HG03378 (cell line): ENCODE measurements around the gene SPO11.

Source experiments
- ATAC-seq: cut with Tn5 transposase; IDR thresholded peaks from one replicate; pipeline ENCODE4 v1.9.1; 2021; ENCODE audit warnings: mild to moderate bottlenecking, moderate library complexity; ENCODE audit not compliant: unreplicated experiment

SPO11 gene

DNA sequence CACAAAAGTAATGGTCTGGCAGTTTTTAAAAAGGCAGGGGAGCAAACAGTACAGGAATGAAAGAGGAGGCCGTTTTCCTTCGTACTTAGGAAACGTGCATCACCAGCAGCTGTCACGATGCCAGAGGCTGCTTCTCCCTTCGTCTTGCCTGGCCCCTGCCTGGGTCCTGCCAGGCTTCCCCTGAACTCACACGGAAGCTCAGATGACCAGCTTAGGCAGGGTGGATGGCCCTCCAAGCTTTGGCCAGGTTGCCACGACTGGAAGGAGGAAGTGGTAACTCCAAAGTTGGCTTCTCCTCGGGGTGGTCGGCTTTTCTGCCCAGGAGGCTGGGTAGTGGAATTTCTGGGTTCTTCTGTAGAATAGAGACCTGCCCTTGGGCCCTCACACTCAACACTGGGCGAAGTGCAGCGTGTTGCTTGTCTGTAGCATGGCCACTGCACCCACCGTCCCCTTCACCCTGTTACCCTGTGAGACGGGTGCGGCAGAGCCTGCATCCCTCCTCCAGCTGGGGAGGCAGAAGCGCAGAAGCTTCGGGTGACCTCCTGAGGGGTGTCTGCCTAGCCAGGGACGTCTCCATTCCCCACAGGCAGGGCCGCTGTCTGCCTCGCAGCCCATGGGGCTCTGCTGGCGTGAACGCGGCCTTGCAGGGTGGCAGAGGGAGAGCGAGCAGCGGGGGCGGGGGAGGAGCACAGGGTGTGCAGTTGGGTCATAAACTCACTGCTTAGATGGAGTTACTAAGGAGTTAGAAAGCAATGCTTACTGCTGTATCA, 43.2 kb downstream of the SPO11 start:
- ATAC-seq = no peak

DNA sequence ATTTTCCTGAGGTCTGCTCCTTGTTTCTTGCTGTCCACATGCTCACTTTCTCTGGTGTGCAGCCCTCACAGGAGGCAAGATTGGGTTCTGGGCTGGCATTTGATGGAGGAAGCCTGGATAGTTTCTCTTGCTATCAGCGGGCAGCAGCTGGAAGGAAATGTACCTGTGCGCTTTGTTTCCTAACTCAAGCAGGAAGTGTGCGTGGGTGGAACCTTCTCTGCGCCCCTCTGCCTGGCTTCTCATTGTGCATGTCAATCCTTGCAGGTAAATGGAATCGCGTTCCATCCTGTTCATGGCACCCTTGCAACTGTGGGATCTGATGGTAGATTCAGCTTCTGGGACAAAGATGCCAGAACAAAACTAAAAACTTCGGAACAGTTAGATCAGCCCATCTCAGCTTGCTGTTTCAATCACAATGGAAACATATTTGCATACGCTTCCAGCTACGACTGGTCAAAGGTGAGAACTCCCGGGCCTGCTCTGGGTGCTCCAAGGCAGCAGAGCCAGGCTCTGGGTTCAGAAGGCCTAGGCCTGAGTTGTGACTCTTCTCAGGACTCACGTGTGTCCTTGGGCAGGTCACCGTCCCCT, 44.8 kb downstream of the SPO11 start:
- ATAC-seq = no peak

DNA sequence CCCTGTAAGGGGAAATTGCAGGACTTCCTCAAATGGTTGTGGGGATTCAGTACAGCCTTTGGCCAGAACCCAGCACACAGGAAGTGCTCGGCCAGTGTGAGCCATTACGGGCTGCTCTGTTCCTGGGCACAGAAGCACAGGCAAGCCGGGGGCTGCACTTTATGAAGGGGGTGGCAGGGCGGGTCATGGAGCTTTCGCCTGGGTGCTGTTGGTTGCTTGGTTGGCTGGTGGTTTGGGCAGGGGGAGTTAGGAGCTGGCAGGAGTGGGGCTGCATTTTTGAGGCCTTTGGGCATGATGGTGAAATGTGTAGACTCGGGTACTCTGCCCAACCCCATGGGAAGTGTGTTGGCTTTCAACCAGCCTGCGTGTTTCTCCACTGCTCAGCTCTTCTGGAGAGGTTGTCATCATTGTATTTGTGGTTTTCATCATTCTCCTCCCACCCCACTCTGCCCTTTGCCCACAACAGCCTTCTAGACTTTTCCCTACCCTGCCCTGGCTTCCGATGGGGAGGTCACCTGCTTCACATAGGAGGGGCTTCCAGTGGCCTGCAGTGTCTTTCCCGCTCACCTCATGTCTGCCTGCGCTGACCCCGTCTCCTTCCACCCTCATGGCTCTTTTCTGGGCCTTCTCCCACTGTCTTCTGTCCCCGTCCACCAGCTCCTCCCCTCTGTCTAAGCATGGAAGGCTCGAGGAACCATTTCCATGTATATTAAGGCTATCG, 45.5 kb downstream of the SPO11 start:
- ATAC-seq = no peak

DNA sequence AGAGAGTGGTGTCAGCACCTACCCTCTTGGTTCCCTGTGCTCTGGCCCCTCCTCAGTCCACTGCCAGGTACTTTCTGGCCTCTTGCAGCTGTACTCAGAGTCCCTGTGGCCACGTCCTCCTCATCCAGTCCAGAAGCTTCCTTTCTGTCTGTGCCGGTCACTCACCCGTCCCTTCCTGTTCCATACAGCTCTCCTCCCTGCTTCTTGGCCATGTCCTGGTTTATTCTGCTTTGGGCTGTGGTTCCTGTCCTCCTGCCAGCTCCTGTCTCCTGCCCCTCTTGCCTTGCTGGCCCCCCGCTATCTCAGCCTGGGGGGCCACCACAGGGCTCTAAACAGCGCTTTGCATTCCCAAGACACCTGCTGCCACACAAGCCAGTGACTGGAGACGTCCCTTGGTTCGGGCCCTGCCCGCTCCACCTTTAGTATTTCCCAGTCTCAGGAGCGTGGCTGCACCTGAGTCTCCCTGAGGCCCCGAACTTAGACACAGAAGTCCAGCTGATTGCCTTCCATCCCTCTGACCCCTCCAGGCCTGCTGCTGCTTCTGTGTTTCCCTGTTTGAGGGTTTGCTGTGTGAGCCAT, 46.1 kb downstream of the SPO11 start:
- no peak for ATAC-seq

DNA sequence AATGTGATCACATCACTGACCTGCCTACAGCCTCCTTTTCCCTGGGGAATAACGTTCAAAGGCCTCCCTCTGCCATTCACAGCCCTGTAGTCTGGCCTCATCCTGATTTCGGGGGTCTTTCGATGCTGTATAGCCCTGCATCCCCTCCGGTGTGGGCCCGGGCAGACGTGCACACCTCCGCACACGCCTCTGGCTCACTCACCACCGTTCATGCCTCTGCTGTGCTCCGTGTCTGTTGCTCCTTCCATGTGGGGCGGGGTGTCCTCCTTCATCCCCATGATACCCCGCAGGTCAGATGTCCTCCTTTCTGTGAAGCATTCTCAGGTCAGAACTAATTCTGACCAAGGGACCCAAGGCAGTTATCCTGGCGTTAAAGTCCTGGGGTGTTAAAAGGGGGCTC, 47.7 kb downstream of the SPO11 start:
- ATAC-seq = no peak

DNA sequence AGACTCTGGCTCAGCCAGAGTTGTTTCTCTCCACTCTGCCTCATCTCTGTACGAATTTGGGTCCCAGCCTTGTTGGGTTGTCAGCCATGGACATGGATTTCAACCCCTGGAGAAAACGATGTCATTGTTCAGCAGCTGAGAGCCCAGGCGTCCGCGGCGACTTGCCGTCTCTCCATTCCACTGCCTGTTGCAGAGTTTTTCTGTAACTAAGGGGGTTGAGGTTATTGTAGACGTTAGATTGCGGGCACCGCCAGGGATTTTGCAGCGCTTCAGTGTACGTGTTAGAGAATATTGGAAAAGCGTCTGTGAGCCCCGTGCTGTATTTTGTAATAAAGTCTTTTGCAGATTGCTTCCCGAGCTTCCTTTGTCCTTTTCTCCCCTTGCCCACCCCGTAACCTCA, 48.5 kb downstream of the SPO11 start:
- ATAC-seq = no peak

DNA sequence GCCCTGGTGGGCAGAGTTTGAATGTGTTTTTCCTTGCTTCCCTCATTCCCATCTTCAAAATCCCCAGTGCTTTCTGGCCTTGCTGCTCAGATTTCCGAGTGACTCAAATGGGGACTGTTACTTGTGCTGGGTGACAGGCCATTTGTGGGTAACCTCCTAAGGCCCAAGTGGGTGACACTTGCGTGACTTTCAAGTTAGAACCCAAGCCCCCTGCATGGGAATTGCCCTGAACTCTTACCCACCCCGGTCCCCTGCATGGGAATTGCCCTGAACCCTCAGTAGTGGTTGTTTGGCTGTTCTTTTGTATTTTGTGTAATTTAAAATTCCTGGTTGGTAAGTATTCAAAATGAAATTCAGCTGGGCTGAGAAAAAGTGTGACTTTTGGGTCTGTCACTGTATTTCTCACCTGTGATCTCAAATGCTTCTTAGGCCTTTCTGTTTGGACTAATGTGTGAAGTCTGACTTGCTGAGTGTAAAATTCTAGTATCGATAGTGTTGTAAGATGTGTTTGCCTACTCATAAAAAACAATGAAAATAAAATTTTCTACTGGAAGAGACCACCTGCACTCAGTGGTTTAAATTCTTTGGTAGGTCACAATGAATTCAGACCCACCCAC, 49.2 kb downstream of the SPO11 start:
- ATAC-seq = no peak

DNA sequence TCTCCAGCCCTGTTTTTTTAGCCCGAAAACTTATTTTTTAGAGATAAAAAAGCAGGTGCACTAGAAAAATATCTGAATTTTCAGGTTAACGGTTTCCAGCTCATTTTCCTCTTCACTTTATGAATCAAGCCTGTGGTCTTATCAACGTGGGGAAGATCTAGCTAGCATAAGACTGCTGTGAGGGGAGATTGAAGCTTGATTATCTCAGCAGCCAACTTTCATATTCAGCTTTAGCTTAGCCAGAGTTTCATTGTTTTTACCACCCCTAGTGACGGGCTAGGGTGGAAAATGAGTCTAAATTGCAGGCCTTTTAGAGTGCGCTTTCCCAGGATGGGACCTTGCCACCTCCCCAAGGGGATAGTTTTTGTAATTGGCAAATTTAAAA, 49.7 kb downstream of the SPO11 start:
- no peak for ATAC-seq

DNA sequence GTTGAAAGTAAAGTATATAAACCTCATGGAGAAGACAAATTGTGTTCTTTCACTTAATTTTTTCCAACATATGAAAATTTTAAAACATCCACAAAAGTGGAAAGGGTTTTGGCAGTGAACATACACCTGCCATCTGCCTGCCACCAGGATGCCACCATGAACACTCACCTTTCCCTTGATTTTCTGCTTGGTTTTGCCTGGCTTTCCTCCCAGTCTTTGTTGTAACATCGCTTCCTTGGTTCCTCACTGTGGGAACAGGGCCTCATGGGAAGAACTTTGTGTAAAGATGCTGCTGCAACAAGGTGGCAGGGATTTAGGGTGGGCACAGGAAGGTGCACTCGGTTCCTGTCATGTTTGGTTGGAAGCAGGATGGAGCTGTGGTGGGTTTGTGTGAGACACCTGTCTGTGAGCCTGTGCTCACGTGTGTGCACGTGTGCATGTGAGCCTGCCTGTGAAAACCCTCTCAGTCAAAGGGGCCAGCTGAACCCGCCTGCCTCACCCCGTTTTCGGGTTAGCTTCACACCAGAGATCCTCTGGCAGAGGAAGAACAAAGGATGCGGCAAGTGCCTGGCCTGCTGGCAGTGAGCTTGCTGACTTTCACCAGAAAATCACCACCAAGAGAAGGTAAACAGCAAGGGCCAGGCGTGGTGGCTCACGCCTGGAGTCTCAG, 50.6 kb downstream of the SPO11 start:
- ATAC-seq = no peak

DNA sequence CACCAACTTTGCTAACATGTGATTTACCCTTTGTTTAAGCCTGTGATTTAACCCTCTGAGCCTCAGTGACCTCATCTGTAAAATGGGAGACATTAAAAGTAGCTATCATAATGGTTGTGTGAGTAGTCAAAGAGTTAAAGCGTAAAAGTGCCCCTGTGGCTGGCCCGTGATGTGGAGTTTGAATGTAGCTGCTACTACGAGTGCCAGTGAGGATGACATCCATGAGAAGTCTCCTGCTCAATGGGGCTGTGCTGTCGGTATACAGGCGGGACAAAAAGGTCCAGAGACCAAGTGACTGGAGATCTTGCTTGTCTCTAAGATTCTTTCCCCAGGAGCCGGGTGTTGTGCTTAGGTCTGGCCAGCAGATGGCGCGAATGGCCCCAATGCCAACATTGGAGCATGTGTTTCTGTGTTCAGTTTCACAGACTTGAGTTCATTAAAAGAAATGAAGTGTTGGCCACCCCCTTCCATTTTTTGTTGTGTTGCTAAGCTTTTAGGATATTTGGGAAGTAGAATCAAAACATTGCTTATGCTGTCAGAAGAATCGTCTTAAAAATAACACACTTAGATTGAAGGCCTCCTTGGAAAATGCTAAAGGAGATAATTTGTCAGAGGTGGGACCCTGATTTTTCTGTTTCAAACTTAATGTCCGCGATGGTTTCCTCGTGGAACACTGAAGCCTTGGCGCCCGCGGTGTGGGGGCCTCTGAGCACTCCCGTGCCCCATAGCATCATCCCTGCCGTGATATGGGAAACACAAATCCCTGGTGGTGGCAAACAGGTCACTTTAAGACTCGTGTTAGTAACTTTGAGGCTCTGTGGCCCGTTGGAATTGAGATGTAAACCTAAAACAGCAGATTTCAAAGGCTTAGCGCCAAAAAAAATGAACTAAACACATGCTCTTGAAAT, 52.2 kb downstream of the SPO11 start:
- no peak for ATAC-seq

DNA sequence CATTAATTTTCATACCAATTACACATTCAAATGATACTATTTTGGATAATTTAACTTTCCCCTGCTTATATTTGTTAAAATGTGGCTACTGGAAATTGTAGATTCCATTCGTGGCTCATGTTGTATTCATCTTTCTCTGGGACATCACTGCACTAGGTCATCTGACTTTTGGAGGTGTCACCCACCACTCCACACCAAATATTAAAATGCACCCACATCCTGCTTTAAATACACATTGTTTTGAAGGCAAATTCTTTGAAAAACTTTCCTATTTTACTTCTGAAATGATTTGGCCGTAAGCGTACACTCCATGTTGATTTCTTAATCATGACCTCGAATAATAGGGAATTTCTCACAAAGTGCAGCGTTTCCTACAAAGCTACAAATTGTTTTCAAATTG, 52.9 kb downstream of the SPO11 start:
- no peak for ATAC-seq

DNA sequence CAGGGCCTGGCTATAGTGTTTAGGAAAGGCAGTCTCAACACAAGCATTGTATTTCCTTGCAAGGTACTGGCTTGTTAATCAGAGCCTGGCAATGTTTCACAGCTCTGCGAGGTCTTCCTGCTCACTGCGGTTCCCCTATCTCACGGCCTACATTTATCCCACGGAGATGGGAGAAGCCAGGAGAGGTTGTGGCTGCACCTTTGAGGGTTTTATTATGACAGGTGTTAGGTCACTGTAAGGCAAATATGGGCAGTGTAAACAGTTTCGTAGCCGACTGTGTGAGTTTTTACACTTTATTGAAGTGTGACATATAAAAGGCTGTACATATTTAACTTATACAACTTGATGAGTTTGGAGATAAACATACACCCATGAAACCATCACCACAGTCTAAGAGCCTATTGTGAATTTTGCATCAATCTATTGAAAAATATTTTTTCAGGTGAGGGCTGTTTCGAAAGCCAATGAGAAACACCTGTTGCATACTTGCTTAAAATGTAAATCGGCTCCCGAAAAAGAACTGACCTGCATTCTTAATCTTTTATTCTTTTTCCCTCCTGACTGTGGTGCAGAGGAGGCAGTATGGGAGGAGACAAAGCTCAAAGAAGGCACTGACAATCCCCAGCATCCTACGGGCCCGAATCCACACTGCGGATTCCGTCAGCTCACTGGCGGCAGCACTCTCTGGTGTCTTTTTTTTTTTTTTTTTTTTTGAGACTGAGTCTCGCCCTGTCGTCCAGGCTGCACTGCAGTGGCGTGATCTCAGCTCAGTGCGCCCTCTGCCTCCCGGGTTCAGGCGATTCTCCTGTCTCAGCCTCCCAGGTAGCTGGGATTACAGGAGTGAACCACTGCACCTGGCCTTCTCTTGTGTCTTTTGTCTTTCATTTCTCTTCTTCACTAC, 54.1 kb downstream of the SPO11 start:
- ATAC-seq = no peak

DNA sequence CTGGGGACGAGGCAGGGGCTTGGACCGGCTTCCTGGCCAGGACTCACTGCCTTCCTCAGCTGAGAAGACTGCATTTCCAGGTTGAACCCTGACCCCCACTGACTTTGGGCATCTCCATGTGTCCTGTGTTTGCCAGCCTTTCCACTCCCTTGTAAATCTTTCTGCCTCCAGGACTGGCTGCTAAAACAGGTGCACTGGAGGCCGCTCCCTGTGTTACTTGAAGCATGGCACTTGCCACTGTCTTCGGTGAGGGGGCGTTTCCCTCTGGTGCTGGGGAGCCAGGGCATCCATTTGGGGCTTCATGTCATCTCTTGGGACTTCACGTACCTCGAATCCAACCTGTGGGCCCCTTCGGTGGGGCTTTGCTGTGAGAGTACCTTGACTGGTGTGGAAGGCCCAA, 54.9 kb downstream of the SPO11 start:
- no peak for ATAC-seq

DNA sequence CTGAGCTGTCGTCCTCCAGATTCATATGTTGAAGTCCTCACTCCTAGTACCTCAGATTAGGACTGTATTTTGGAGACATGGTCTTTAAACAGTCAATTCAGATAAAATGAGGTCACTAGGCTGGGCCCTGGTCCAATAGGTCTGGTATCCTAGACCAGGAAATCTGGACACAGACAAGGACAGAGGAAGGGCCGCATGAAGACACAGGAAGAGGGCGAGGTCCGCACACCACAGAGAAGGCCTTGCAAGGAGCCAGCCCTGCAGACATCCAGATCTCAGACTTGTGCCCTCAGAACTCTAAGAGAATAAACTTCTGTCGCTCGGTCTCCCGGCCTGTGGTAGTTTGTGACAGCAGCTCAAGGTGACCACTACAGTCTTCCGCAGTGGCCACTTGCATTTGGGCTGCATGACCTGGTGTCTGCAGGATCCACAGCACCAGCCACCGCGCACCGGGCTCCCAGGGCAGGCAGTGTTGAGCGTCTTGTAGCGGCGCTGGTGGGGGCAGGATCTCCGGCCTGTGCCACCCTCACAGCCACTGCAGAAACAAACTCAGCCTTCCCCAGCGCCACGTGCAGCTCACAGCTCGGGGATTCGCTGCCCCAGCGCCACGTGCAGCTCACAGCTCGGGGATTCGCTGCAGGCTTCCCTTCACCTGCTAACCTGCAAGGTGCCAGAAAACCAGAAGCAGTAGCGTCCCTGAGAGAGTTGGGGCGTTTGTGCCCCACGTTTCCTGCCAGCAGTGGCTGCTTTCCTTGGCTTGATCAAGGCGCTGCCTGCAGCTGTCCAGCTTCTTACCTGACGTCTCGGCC, 55.6 kb downstream of the SPO11 start:
- no peak for ATAC-seq

DNA sequence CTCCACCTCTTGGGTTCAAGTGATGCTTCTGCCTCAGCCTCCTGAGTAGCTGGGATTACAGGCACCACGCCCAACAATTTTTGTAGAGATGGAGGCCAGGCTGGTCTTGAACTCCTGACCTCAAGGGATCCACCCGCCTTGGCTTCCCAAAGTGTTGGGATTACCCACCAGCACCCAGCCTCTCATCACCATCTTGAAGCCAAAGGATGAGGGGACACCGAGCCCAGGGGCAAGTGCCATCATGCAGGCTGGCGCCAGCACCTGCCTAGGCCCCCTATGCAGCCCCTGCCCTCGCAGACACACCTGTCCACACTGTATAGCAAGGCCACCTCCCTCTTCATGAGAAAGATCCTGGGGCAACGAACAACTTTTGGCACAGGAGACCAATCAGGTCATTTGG, 56.3 kb downstream of the SPO11 start:
- no peak for ATAC-seq

DNA sequence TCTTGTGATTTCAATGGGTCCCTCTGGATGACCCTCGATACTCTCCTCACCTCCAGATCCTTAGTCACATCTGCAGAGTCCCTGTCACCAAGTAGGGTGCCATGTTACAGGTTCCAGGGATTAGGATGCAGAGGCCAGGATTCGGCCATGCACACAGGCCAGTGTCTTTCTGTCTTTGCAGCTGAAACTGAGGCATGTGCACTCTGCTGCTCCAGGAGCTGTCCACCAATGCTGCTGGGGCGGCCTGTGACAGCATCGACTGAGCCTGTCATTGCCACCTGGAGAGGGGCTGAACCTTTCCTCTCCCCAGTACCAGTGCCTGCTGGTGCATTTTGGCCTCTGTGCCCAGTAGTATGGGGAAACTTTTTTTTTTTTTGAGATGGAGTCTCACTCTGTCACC, 57.2 kb downstream of the SPO11 start:
- ATAC-seq = no peak

DNA sequence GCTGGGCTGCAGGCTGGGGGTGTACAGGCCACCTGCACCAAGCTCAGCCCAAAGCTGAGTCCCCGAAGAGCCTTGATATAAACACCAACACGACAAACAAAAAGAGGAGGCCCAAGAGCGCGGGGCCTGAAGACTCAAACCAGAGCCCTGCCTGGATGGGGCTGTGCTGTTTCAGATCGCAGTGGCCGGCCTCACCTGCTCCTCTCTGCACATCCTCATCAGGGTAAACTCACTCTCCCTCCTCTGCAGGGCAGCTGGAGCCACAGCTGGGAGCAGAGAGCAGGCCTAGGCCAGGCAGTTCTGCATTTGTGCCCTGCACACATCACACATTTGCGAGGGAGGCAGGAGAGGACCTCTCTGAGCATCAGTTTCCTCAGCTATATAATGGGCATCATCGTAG, 57.9 kb downstream of the SPO11 start:
- ATAC-seq = no peak

DNA sequence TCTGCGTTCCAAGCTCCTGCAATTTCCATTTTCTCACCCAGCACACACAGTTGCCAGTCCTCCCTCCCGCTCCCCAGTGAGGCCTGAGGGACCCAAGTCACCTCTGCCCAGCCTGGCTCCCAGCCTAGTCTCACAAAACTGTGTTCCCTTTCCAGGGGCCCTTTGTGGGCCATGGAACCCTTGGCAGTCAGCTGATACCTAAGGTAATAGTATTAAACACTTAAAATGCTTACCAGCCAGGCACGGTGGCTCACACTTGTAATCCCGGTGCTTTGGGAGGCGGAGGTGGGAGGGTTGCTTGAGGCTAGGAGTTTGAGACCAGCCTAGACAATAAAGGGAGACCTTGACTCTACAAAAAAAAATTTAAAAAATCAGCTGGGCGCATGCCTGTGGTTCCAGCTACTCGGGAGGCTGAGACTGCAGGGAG, 58.4 kb downstream of the SPO11 start:
- ATAC-seq = no peak
